Activated CD8-positive, alpha-beta memory T cell treated with anti-CD3 and anti-CD28 coated beads, Interleukin-2, amount 50 U/mL, for 4 hours (primary cell): Measurements from ENCODE around the gene SLC25A5.
A peak's percentile ranks its signal among the peaks of the same experiment; 100 is the strongest.
"Not testable (repeated sequence)": the region's sequence is repeated elsewhere in the genome, so short reads cannot be mapped to it uniquely, and the experiment has no call there.

Source experiments
- DNase-seq: peaks from one replicate; pipeline ENCODE4 v3.0.0-alpha.2; 2020

Gene SLC25A5

DNA sequence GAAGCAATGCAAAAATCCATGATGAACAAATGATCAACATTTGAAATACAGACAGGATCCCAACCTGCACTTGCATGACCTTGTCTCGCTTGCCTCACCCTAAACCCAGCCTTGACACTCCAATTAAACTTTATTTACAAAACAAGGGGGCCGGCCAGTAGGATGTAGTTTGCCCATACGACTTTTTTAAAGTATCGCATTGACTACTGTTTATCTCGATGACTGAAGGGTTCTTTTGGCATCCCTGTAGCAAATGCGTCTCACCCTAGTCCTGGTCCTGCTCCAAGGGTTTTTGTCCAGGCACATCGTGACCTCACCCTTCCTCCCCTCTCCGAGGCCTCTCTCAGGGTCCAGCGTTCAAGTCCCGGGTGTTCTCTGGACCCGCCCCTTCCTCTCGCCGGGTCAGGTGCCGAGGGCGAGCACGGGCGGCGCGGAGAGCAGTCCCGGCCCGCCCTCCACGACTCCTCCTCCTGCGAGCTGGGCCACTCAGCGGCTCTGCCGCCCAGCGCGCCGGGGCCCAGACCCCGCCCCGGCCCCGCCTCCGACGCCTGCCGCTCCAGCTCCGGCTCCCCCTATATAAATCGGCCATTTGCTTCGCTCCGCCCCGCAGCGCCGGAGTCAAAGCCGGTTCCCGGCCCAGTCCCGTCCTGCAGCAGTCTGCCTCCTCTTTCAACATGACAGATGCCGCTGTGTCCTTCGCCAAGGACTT, at the start of gene SLC25A5:
TSS of gene SLC25A5 (plus strand) at position 603 of the 709 bp plus-strand sequence. CDS start at position 675, 72 bp downstream.
- DNase-seq, result peak; percentile 78

- no peak for DNase-seq
These were observed 49.1 kb upstream of the SLC25A5 start for GRCh38 chrX:119419146-119419545.

- DNase-seq, result no peak
These were observed 48.3 kb upstream of the SLC25A5 start for GRCh38 chrX:119419898-119420297.

DNA sequence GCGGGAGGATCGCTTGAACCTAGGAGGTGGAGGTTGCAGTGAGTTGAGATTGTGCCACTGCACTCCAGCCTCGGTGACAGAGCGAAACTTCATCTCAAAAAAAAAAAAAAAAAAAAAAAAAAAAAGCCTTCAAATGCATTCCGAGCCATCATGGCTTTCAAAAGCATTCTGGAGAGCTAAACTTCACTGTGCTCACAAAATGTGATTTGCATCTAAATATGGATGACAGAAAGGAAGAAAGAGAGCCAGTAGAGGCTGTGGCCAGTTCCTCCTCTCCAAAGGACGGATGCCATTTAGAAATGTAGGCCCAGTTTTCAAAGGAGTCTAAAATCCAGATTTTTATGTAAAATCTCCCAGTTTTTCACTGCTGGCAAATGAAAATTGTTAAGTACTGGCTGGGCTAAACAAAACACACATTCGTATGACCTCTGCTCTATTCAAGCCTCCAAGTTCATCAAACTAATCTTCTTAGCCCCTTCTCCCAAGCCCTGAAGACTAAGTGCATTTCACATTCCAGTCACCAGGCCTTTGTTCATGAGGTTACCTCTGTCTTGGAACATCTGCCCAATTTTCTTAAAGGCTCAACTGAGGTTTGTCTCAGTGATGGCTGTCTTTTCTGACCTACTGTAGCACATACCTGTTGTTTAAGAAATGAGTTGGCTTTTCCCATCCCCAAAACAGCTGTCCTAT, 47.1 kb upstream of the SLC25A5 start:
- no peak for DNase-seq

GRCh38 chrX:119423631-119424030, 44.6 kb upstream of the SLC25A5 start:
- DNase-seq, result peak; percentile 21

GRCh38 chrX:119424999-119425398, 43.2 kb upstream of the SLC25A5 start:
- no peak for DNase-seq

DNA sequence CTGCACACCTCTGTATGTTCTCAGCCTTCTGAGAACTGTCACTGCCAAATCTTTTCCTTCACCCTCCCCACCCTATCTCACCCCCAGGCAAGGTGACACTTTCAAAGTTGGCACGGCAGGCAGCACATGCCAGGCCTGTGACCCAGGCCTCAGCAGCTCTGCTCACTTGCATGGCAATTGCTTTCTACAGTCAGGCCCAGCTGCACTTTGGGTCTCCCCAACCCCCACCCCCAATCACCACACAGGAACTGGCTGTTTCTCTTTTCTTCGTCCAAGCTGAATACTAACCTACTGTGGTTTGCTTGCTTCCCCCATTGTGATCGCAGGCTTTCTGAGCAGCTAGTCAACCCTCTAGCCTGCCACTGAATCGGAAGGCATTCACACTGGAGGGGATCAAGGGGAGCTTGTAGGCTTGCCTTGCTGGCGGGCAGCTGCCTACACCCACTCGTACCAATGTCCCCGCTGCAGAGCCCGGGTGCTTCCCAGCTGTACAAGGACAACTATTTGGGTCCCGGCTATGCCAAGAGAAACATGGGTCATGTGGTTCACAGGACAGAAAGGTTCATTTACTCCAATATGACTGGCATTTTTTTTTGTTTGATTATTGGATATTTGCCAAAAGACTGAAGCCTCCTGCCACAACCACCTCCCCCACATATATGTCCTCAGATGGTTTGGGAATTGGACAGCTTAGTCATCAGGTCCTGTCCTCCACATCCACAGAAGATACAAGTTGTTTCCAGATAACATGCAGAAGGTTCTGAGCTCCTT, 41.0 kb upstream of the SLC25A5 start:
- no peak for DNase-seq

- no peak for DNase-seq
These were observed 40.5 kb upstream of the SLC25A5 start for GRCh38 chrX:119427795-119428185.

DNA sequence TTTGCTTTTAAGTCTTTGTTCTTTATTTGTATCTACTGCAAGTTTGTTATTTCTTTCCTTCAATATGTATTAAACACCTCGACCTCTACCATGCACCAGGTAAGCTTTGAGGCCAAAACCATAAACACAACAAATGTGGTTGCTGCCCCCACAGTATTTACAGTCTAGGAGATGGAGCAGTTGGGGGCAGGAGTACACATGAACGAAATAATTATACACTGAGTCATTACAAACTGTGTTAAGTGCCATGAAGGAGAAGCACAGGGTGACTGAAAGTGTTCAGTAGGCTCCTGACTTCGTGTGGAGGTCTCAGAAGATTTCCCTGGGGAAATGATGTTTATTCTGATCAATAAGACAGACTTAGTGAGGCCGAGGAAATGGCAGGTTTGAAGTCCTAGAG, 38.8 kb upstream of the SLC25A5 start:
- DNase-seq, result no peak

DNA sequence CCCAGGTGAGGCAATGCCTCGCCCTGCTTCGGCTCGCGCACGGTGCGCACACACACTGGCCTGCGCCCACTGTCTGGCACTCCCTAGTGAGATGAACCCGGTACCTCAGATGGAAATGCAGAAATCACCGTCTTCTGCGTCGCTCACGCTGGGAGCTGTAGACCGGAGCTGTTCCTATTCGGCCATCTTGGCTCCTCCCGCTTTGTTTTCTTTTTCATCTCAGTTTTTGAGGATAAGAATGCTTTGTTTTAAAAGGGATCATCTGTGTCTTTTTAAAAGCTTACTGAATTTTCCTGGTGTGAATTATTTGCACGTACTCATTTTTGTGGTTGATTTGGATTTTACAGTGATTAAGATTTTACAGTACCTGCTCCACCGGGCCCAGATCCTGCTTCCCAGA, 26.9 kb upstream of the SLC25A5 start:
- DNase-seq, result not testable (repeated sequence)

DNA sequence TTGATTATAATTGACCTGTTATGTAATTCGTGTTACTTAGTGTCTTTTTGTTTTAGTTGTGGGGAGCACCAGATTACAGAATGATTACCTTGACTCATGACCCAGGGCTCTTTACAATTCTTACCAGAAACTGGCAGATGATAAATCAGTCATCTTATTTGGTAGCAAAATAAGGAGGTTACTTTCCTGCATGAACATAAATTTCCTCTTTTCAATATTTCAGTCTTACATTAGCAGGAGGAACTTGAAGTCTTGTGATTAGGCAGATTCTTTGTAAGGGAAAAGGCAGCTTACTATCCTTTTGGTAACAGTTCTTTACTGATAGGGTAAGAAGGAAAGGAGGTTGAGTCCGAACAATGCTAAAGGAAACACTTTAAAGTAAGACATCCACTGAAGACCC, 26.0 kb upstream of the SLC25A5 start:
- DNase-seq, result no peak

- no peak for DNase-seq
These were observed 15.0 kb upstream of the SLC25A5 start for GRCh38 chrX:119453202-119453601.

DNA sequence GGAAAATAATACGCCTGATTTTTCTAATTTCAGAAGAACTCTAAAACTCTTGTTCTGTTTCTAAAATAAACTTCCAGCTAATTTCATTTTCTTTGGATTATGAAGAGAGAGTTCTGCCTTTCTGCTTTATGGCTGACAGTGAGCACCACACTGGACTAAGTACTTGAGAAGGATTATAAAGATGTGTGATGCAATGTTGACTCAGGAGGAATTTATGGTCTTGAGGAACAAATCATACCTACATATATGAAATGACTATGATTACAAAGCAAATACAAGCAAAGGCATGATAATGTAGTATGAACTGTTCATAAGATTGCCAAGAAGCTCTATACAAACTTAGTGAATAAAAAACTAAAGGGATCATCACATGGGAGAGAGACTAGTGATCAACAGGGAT, 13.0 kb upstream of the SLC25A5 start:
- DNase-seq, result no peak

DNA sequence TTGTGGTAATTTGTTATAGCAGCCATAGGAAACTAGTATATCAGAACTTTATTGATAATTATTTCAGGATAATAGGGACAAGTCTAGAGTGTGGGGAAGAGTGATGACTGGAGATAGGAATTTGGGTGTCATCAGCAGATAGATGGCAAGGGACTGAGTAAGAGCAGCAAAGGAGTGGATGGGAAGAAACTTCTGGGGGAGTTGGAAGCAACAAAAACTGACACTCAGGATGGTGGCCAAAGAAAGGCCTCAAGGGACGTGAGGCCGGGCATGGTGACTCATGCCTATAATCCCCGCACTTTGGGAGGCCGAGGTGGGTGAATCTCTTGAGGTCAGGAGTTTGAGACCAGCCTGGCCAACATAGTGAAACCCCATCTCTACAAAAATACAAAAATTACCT, 9.1 kb upstream of the SLC25A5 start:
- DNase-seq, result no peak

GRCh38 chrX:119465555-119465954, 2.7 kb upstream of the SLC25A5 start:
- DNase-seq, result no peak

- no peak for DNase-seq
These were observed 1.3 kb upstream of the SLC25A5 start for GRCh38 chrX:119466970-119467369.

DNA sequence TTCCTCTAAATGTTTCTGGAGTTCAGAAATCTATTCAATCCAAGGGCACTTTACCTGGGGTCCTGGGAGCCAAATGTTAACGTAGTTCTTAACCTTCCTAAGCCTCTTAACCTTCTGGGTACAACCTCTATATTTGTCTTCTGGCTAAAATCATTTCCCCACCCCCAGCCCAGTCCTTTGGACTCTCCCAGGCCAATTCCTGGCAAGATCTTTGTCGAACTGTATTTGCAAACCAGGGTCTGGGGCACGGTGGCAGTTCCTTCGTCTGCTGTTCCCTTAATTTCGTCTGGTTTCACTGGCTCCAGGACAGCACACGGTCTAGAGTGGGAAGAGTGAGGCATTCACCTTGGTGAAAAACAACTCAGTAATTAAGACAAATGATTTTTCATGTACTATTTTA, 811 bp upstream of the SLC25A5 start:
- no peak for DNase-seq

DNA sequence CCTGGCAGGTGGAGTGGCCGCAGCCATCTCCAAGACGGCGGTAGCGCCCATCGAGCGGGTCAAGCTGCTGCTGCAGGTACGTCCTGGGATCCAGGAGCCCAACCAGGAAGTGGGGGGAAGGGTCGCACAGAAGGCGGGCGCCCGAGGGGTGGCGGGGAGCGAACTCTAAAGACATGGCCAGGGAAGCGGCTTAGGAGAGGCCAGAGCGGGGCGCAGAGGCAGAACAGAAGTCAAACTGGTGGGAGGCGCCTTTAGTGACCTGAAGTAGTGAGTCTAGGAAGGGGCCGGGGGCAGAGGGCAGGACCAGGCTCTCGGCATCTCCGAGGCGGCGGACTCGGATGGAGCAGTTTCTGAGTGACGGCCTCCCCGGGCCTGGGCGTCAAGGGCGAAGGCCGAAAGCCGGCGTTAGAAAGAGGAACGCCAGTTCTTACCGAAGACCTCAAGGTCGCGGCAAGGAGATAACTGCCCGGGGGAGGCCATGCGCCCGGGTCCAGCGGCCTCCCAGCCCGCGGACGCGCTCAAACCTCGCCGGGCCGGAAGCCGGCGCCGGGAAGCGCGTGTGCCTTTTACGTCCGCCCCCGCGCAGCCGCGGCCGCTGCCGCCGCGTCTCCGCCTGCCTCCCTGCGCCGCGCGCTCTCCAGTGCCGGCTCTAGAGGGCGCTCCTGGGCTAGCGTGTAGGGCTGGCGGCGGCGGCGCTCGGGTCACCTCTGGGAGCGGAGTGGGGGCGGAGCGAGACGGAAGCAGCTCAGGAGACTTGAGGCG, 488 bp downstream of the SLC25A5 start:
- DNase-seq, result peak; percentile 87

DNA sequence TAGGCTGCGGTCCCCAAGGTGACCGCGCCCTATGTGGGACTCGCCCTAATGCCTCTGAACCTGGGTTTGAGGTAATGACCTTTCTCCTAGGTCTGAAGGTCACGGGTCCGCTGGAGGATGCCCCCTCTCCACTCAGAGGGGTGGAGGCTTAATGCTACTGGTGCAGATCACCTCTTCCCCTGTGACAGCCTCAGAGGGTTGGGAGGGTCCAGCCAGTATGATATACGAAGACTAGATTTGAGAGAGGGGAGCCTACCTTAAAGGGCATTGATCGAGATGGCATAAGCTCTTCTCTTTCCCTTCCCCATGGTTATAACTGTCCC, 1.0 kb downstream of the SLC25A5 start:
- no peak for DNase-seq

- no peak for DNase-seq
These were observed 6.6 kb downstream of the SLC25A5 start for GRCh38 chrX:119474615-119475388.

DNA sequence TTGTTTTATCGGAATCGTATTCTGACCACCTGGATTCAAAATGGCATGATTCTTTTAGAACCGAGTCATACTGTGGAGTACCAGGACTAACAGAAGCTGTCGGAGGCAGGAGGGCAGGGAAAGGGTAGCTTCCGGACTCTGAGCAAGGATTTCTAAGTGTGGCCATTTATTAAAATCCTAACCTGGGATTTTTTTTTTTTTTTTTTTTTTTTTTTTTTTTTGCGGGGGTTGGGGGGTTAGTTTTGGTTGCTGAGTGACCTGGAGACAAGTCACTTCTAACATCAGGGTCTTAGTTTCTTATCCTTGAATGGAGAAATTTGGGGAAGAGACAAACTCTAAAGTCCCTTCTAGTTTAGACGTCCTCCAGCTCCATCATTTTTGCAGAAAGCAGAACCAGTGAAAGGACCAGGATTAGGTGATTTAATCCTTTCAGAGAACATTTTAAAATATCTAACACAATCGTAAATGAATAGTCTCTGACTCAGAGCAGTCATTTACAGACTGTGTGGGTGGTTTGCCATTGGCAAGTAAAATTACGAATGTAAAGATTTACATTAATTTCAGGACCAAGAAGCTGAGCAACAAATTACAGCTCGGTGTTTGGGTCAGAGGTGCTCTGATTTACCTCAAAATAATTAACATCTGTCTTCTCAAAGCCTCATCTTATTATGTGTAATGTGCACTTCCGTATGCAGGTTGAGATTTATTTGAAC, 7.3 kb downstream of the SLC25A5 start:
- DNase-seq, result no peak

DNA sequence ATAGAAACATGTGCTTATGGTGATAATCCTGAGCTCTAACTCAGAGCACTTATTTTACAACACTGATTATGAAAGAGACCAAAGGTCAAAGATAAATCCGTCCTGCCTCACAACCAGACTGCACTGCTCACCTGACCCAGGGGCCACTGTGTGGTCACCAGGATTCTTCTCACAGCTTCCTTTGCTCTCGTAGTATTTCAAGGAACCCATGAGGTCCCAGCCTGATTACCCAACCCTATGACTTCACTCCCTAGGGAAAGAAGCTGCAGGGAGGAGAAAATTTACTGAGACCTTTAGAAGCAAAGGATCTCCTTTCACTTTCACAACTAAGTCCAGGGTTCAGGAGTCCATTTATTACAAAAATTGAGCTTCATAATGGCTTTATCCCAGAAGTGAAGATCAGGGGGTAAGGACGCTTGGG, 9.6 kb downstream of the SLC25A5 start:
- no peak for DNase-seq
